GM12891 (cell line): Measurements from ENCODE around the gene PPP3R2. TPM values are rescaled to one million over a fixed set of nuclear protein-coding genes. Genes with fewer than 3 reads are reported as not detected.

Experiments
- DNase-seq: peaks from one replicate; pipeline ENCODE4 v3.0.0; 2011; ENCODE audit warnings: low spot score; ENCODE audit not compliant: insufficient read length
- FAIRE-seq: peaks from 2 replicates; lab custom pipeline; 2011; peaks lifted over from hg19 to GRCh38; lab: Jason Lieb, UNC
- PAX5 ChIP-seq: IDR thresholded peaks from 2 replicates; pipeline ENCODE4 v1.6.1; 2011; ENCODE audit warnings: low read length, moderate library complexity, mild to moderate bottlenecking; ENCODE audit not compliant: insufficient read depth, severe bottlenecking
- POLR2A ChIP-seq: IDR thresholded peaks from 2 replicates; pipeline ENCODE4 v1.6.1; 2011; ENCODE audit warnings: low read depth, low read length, control low read depth
- POLR2AphosphoS5 ChIP-seq: IDR thresholded peaks from 2 replicates; pipeline ENCODE4 v1.6.1; 2011; ENCODE audit warnings: low read depth, low read length, control low read depth
- POU2F2 ChIP-seq: IDR thresholded peaks from 2 replicates; pipeline ENCODE4 v1.6.1; 2011; ENCODE audit warnings: low read depth, mild to moderate bottlenecking, control low read depth, low read length, moderate library complexity
- SPI1 ChIP-seq: IDR thresholded peaks from 2 replicates; pipeline ENCODE4 v1.6.1; 2011; ENCODE audit warnings: low read depth, low read length, control low read depth
- TAF1 ChIP-seq: IDR thresholded peaks from 2 replicates; pipeline ENCODE4 v1.6.1; 2011; ENCODE audit warnings: low read depth, low read length, control low read depth
- polyA plus RNA-seq: library from polyadenylated mRNA; unstranded; fragments of >200 nt; gene quantifications from one replicate; pipeline ENCODE4 v1.2.1, GENCODE V29; 2012; ENCODE audit warnings: low read depth, missing spikeins, inconsistent platforms; ENCODE audit not compliant: missing spikeins

The PPP3R2 gene
- not detected for polyA plus RNA-seq

- FAIRE-seq (no peak), DNase-seq (no peak)
- TF ChIP-seq PAX5 = no peak
- TF ChIP-seq SPI1 = no peak
- TF ChIP-seq POLR2A = no peak
- no peak for TF ChIP-seq TAF1
- TF ChIP-seq POLR2AphosphoS5 = no peak
- no peak for TF ChIP-seq POU2F2
Observed at GRCh38 chr9:101594796-101595195, at the start of gene PPP3R2. TSS of gene PPP3R2 (minus strand) at chr9:101594969. CDS start at chr9:101594921, 48 bp downstream.

- DNase-seq = no peak
- no peak for FAIRE-seq
- TF ChIP-seq SPI1 = no peak
- TF ChIP-seq POLR2A = no peak
- no peak for TF ChIP-seq POLR2AphosphoS5
- no peak for TF ChIP-seq PAX5
- no peak for TF ChIP-seq POU2F2
- TF ChIP-seq TAF1 = no peak
Observed at GRCh38 chr9:101639785-101640665, 45.3 kb upstream of the PPP3R2 start.

GRCh38 chr9:101639311-101639710, 44.5 kb upstream of the PPP3R2 start:
- TF ChIP-seq SPI1 = no peak
- TF ChIP-seq POLR2A = no peak
- no peak for TF ChIP-seq POLR2AphosphoS5
- no peak for TF ChIP-seq TAF1
- TF ChIP-seq POU2F2 = no peak
- no peak for TF ChIP-seq PAX5
- FAIRE-seq (no peak), DNase-seq (no peak)

- no peak for DNase-seq
- no peak for FAIRE-seq
- TF ChIP-seq POLR2A (no peak), SPI1 (peak; percentile 41), PAX5 (no peak), POLR2AphosphoS5 (no peak), TAF1 (no peak), POU2F2 (no peak)
Observed at GRCh38 chr9:101636247-101636646, 41.5 kb upstream of the PPP3R2 start.

- FAIRE-seq (no peak), DNase-seq (no peak)
- no peak for TF ChIP-seq POU2F2
- no peak for TF ChIP-seq POLR2A
- no peak for TF ChIP-seq SPI1
- TF ChIP-seq TAF1 = no peak
- TF ChIP-seq POLR2AphosphoS5 = no peak
- TF ChIP-seq PAX5 = no peak
Observed at GRCh38 chr9:101635473-101635872, 40.7 kb upstream of the PPP3R2 start.

GRCh38 chr9:101634741-101635409, 40.1 kb upstream of the PPP3R2 start:
- FAIRE-seq (no peak), DNase-seq (no peak)
- TF ChIP-seq POLR2A (no peak), TAF1 (no peak), PAX5 (no peak), POU2F2 (no peak), SPI1 (no peak), POLR2AphosphoS5 (no peak)

- no peak for TF ChIP-seq PAX5
- TF ChIP-seq TAF1 = no peak
- TF ChIP-seq POLR2A = no peak
- TF ChIP-seq POLR2AphosphoS5 = no peak
- TF ChIP-seq SPI1 = no peak
- TF ChIP-seq POU2F2 = no peak
- DNase-seq (no peak), FAIRE-seq (no peak)
Observed at GRCh38 chr9:101632611-101633010, 37.8 kb upstream of the PPP3R2 start.

GRCh38 chr9:101631892-101632291, 37.1 kb upstream of the PPP3R2 start:
- TF ChIP-seq POLR2AphosphoS5 (no peak), SPI1 (no peak), POLR2A (no peak), PAX5 (no peak), TAF1 (no peak), POU2F2 (no peak)
- FAIRE-seq = no peak
- no peak for DNase-seq

- FAIRE-seq (no peak), DNase-seq (no peak)
- no peak for TF ChIP-seq POLR2A
- TF ChIP-seq POLR2AphosphoS5 = no peak
- TF ChIP-seq SPI1 = no peak
- no peak for TF ChIP-seq POU2F2
- no peak for TF ChIP-seq PAX5
Observed at GRCh38 chr9:101629636-101630035, 34.9 kb upstream of the PPP3R2 start.
